NOMO-1 treated with dmso at 0.1 percent for 144 hours (cell line): ENCODE data around the gene TEX19.

Experiments used
- DNase-seq: peaks from one replicate; lab custom pipeline; 2025; ENCODE audit not compliant: unreplicated experiment; lab: John Stamatoyannopoulos, UW

Gene TEX19

GRCh38 chr17:82388922-82389283, 29.9 kb downstream of the TEX19 start:
- DNase-seq = no peak

GRCh38 chr17:82389379-82389778, 30.3 kb downstream of the TEX19 start:
- DNase-seq = no peak

- DNase-seq = no peak
Measured at GRCh38 chr17:82390015-82390859, 31.2 kb downstream of the TEX19 start.

GRCh38 chr17:82390860-82391435, 31.9 kb downstream of the TEX19 start:
- DNase-seq = no peak

- DNase-seq = no peak
Measured at GRCh38 chr17:82391496-82392066, 32.5 kb downstream of the TEX19 start.

- DNase-seq = no peak
Measured at GRCh38 chr17:82392209-82392920, 33.3 kb downstream of the TEX19 start.

GRCh38 chr17:82392941-82393340, 33.9 kb downstream of the TEX19 start:
- DNase-seq = no peak

- no peak for DNase-seq
Measured at GRCh38 chr17:82394278-82394677, 35.2 kb downstream of the TEX19 start.

GRCh38 chr17:82396601-82397435, 37.8 kb downstream of the TEX19 start:
- DNase-seq = no peak

- no peak for DNase-seq
Measured at GRCh38 chr17:82397449-82398335, 38.6 kb downstream of the TEX19 start.

GRCh38 chr17:82399041-82399441, 40.0 kb downstream of the TEX19 start:
- DNase-seq = no peak

- no peak for DNase-seq
Measured at GRCh38 chr17:82399601-82400101, 40.6 kb downstream of the TEX19 start.

GRCh38 chr17:82400206-82400605, 41.2 kb downstream of the TEX19 start:
- peak; percentile 26 for DNase-seq

GRCh38 chr17:82400830-82401229, 41.8 kb downstream of the TEX19 start:
- peak; percentile 82 for DNase-seq

GRCh38 chr17:82402865-82403264, 43.8 kb downstream of the TEX19 start:
- DNase-seq = no peak

GRCh38 chr17:82403662-82404660, 44.9 kb downstream of the TEX19 start:
- DNase-seq = no peak

- no peak for DNase-seq
Measured at GRCh38 chr17:82405051-82405450, 46.0 kb downstream of the TEX19 start.

GRCh38 chr17:82406131-82406671, 47.2 kb downstream of the TEX19 start:
- DNase-seq = no peak
